Measurements from ENCODE around the gene SERGEF.
A peak's percentile ranks its signal among the peaks of the same experiment; 100 is the strongest.

Gene SERGEF

GRCh38 chr11:17744151-17744940 lies 268.5 kb downstream of the SERGEF start:
- DNase-seq, result no peak

DNA sequence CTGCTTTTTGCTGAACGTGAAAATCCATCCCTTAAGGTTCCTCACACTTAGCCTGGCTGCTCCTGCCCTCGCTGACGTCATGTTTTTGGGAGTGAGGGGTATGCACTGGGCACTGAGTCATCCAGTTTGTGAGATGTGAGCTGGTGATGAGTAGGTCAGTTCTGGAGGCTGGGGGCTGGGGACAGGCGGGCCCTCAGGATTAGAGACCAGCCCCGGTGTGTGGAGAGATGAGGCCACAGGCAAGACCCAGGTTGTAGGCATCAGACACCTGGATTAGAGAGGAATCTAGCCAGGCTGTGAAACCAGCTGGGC lies 269.1 kb downstream of the SERGEF start:
- no peak for DNase-seq

DNA sequence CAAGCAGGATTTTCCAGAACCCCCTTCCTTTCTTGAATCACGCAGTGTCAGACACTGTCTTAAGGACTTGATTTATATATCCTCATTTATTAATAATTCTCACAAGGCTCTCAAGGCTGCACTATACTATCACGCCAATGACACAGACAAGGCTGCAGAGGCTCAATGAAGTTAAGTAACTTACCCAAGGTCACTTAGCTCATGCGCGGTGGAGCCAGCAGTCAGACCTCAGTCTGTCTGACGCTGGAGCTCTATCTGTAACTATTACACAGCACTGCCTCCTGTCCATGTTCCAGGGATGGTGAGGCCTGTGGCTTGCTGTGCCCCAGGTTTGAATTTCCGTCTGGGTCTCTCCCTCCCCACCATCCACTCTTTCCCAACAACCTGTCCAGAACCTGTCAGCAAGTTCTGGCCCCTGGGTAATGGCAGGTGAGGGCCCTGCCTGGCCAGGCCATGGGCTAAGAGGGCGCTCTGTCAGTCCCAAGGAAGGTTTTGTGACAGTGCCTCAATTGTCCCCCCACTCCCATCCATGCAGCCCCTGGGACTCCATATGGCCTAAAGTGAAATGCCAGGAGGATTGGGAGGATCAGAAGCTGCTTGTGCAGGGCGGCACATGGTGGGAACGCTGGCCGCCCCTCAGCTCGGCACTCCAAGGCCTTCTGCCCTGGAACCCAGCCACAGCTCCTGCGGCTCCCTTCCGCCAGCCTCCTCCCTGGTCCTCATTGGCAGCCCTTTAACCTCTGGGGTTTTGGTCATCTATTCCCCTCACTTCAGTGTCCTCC lies 269.6 kb downstream of the SERGEF start:
- no peak for DNase-seq

DNA sequence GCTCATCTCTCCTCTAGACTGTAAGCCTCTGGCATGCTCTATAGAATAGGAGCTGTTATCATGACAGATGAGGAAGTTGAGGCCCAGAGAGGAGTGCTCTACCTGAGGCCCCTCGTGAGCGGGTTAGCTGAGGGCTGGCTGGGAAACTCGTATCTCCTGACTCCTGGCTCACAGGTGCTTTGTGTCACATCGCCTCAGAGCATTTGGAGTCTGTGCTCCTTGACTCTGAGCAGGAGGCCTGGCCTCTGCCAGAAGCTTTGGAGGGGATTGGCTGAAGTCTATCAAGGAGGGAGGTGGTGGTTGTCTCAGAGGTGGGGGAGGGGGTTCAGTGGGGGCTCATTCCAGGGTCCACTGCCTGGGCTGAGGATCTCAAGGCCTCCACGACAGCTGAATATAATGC lies 270.8 kb downstream of the SERGEF start:
- no peak for DNase-seq

- no peak for DNase-seq
These were observed 271.4 kb downstream of the SERGEF start for GRCh38 chr11:17741487-17741886.

- no peak for DNase-seq
These were observed 272.1 kb downstream of the SERGEF start for GRCh38 chr11:17740649-17741235.

DNA sequence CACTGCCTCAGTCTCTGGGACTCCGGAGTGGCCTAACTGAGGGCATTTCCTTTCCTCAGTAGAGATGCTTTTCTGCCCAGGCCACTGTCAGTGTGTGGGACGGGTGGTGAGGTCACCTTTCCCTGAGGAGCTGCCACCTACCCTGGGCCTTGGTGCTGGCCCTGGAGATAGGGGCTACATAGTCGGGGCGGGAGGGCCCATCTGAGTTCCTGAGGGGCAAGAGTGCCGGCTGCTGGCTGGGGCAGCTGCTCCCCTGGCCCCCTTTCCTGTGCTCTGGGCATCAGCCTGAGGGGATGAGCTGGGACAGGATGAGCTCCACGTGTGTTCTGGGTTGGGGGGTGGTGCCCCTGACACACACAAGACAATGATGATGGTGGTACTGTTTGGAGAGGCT lies 272.9 kb downstream of the SERGEF start:
- DNase-seq, result no peak

- DNase-seq, result peak; percentile 12
These were observed 274.5 kb downstream of the SERGEF start for GRCh38 chr11:17738151-17738973.
